GM20431 (cell line): ENCODE results near the gene VPS33A.
"Not testable (repeated sequence)": the region's sequence is repeated elsewhere in the genome, so short reads cannot be mapped to it uniquely, and the experiment has no call there.

Experiments
- in situ Hi-C: fragments of 300-500 bp; cut with MseI, MboI; formaldehyde crosslinking; loops from one replicate; pipeline ENCODE4 v1.15.0; 2020; ENCODE audit warnings: low sequenced_read_pairs; ENCODE audit not compliant: unreplicated experiment

VPS33A gene

DNA sequence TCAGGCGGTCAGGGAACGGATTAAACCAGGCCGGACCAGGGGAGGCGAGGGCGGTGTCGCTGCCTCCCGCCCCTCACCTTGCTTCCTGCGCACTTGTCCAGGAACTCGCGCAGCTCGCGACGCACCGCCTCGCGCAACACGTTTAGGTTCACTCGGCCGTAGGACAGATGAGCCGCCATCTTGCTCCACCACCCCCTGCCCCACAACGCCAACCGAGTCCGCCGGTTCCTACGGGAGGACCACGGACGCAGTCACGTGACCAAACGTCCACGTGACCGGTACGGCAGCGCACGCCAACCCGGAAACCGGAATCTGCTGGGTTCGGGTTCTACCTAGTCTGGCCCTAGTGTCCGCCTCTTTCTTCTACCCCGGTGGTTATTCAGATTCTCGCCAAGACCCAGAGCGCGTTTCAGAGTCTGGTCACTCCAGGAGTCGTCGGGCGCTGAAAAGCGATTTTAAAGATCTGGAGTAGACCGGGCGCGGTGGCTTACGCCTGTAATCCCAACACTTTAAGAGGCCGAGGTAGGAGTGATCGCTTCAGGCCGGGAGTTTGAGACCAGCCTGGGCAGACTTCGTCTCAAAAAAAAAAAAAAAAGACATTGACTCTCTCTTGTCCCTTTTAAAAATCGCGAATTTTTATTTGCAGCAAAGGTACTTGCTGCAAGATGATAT, at the start of gene VPS33A:
Gene VPS33A (minus strand): TSS at position 265 of the 672 bp plus-strand sequence. CDS start 86 bp downstream, at position 179.
- in situ Hi-C loops, result no loop called here

DNA sequence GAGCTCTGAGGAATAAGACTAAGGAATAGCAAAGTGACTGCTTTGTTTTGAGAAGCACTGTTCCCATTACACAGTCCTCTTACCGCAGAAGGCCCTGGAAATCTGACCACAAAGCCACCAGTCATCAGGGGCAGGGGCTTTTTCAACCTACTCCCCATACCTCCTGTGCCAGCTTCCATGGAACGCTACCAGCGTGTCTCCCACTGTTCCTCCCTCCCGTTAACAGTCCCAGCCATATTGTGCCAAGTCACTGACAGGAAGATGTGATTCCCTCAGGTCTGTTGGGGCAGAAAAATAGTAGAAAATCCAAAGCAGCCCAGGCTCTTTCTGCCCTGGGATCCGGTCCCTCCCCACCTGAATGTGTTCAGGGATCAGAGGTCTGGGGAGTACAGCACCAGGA, 46.6 kb upstream of the VPS33A start:
- in situ Hi-C loops, result no loop called here

- in situ Hi-C loops, result no loop called here
Observed at GRCh38 chr12:122311696-122312095, 45.4 kb upstream of the VPS33A start.

DNA sequence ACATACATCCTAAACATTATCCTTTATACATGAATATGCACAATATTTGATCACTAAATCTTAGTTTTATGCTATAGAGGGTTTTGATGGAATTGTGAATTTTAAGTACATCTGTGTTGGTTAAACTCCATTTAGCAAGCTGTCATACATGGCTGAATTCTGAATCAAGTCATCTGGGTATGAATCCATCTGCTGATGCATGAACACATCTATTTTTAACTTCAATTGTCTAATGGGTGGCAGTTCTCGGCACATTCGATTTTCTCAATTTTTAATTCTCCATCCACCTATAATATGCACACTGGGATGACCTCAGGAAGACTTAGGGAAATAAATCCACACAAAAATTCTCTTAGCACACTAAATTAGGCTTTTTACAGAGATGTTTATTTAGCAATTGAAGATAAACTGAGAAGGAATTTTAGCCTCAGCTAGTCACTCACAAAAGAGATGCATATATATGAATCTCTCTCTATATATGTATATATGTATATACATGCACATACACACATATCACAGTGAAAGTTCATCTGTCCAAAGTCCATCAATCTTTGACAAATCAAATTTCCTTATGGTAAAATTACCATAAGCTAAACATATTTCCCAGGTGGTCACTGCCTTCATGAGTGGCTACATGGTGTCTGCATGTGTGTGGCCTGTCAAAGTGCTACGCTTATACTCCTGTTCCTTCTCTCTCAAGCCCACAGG, 44.5 kb upstream of the VPS33A start:
- in situ Hi-C loops, result no loop called here

GRCh38 chr12:122309564-122310121, 43.3 kb upstream of the VPS33A start:
- in situ Hi-C loops, result no loop called here

DNA sequence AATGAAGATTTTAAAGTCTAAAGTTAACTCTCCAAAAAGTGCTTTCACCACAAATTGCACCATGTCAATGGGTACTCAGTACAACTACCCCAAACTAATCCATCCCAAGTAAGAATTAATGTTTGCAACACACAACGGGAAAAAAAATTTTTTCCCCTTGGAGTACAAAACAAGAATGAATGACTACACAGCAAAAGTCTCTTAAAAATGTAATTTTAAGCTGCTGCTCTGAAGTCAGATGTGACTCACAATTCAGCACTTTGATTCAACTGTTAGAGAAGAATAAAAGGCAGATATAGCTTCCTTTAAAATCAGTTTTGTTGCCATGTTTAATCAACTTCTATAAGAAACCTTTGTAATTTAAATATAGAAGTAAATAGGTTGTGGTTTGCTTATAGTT, 42.5 kb upstream of the VPS33A start:
- in situ Hi-C loops, result no loop called here

- in situ Hi-C loops, result no loop called here
Observed at GRCh38 chr12:122306407-122306806, 40.1 kb upstream of the VPS33A start.

- in situ Hi-C loops, result no loop called here
Observed at GRCh38 chr12:122304924-122305323, 38.6 kb upstream of the VPS33A start.

DNA sequence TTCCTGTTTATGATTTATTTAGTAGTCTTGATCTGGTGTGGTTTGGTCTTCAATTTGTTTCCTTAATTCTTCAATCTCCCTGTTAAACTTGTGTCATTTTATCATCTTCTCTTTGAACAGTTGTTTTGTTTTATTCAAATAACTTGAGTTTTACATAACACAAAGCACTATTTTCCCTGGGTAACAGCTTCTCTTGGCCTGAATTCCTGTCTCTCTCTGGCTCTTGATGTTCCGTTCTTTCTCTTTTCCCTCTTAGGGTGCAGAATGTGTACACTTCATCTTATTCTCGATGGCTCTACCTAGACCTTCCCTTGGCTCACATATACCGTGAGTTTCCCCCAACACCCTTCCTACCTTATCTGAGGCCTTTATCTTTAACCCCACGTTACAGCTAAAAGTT, 36.8 kb upstream of the VPS33A start:
- in situ Hi-C loops, result no loop called here

DNA sequence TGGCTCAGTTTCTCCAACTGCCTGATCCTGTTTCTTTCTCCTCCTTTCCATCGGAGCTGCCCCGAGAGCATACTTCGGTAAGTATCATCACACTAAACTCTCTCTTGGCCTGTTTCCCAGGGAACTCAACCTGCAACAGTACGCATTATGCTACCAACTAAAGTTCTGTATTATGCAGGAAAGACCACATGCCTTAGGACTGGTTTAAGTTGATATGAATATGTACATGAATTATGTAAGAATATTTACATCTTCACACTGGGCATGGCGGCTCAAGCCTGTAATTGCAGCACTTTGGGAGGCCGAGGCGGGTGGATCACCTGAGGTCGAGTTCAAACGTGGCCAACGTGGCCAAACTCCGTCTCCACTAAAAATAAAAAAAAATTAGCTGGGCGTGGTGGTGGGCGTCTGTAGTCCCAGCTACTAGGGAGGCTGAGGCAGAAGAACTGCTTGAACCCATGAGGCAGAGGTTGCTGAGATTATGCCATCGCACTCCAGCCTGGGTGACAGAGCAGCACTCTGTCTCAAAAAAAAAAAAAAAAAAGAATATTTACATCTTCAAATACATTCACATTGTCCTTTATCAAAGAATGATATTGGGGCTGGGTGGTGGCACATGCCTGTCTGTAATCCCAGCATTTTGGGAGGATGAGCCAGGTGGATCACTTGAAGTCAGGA, 31.9 kb upstream of the VPS33A start:
- in situ Hi-C loops, result no loop called here

- in situ Hi-C loops, result no loop called here
Observed at GRCh38 chr12:122297494-122297893, 31.2 kb upstream of the VPS33A start.

DNA sequence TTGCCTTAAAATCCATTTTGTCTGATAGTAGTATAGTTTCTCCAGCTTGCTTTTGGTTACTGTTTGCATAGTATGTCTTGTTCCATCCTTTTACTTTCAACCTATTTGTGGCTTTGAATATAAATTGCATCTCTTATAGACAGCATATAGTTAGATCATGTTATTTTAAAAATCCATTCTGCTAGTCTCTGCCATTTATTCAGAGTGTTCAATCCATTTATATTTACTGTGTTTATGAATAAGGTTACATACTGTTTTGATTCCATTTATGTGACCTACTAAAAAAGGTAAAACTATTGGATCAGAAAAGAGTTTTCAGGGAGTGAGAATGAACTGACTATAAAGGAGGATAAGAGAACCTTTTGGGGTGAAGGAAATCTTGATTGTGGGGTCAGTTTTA, 29.6 kb upstream of the VPS33A start:
- in situ Hi-C loops, result no loop called here

- in situ Hi-C loops, result no loop called here
Observed at GRCh38 chr12:122293081-122293480, 26.8 kb upstream of the VPS33A start.

DNA sequence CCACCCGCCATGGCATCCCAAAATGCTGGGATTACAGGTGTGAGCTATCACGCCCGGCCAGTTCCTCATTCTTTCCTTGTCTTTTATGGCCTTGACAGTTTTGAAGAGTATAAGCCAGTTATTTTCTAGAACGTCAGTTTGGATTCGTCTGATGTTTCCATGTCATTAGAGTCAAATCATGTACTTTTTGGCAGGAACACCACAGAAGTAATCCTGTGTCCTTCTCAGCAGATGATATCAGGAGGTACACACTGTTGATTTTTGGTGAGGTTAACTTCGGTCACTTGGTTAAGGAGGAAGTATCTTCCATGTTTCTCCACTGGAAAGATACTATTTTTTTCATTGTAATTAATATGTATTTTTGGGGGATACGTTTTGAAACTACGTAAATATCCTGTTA, 25.1 kb upstream of the VPS33A start:
- in situ Hi-C loops, result no loop called here

GRCh38 chr12:122283680-122284079, 17.4 kb upstream of the VPS33A start:
- in situ Hi-C loops, result no loop called here

DNA sequence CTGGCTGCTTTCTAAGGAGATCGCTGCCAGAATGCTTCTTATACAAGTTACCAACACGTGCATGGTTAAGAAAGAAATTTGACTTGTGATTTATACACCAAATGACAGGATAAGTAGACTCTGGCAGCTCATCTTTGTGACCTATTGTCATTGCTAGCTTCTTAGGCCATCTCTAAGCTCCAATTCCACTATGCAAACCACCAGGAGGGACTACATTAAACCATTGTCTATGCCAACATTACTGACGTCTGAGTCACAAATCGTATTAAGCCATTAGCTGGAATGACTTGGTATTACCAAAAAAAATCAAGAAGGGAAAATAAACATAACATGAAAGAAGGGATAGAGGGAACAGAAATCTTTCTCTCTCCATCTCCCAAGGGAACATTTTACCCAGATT, 15.8 kb upstream of the VPS33A start:
- in situ Hi-C loops, result no loop called here

DNA sequence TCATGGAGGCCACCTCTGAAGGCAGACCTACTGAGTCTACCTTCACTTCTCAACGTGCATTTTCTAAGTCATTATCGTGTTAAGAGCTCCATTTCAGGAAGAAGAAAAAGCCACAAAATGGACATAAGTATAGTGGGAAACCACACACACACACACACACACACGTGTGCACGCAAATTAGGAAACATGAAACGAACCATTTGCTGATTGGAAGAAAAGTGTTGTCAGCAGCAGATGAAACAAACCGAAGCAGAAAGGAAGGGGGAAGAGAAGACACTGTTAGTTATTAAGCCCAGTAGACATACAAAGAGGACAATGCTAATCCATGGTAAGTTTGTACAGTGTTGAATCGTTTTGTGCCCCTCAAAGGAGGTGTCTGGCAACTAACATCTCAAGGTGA, 9.9 kb upstream of the VPS33A start:
- in situ Hi-C loops, result no loop called here

GRCh38 chr12:122275459-122275858, 9.2 kb upstream of the VPS33A start:
- in situ Hi-C loops, result no loop called here

GRCh38 chr12:122265886-122266229, 436 bp downstream of the VPS33A start:
- in situ Hi-C loops, result no loop called here

DNA sequence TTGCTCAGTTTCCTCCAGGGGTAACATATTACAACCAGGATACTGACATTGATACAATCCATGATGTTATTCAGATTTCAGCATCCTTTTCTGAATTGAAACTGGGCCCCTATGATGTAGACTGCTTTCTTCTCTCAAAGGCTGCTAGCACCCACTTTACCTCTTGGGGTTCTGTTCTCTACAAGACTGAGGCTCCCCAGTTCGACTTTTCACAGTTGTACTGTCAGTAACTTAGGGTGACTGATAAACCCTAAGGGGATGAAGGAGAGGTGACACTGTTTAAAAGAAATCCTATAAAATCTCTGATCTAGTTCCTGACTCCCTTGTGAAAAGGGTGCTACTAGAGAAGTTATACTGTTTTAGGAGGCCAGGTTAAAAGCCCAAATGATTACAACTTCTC, 818 bp downstream of the VPS33A start:
- in situ Hi-C loops, result no loop called here

DNA sequence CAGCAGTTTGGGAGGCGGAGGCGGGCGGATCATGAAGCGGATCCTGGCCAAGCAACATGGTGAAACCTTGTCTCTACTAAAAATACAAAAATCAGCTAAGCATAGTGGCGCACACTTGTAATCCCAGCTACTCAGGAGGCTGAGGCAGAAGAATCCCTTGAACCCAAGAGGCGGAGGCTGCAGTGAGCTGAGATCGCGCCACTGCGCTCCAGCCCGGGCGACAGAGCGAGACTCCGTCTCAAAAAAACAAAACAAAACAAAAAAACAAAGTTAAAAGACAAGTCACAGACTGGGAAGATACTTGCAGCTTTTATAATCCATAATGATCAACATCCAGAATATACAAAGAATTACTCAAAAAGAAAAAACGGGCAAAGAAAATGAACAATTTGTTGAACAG, 5.6 kb downstream of the VPS33A start:
- in situ Hi-C loops, result not testable (repeated sequence)
